GM19468 (cell line): ENCODE data around the gene HPGDS.
"Not testable (repeated sequence)": the region's sequence is repeated elsewhere in the genome, so short reads cannot be mapped to it uniquely, and the experiment has no call there.

ENCODE experiments used
- ATAC-seq: cut with Tn5 transposase; IDR thresholded peaks from one replicate; pipeline ENCODE4 v1.9.1; 2021; ENCODE audit warnings: mild to moderate bottlenecking, moderate library complexity, moderate number of reproducible peaks; ENCODE audit not compliant: unreplicated experiment; ENCODE audit errors: extremely low read depth

Gene HPGDS

GRCh38 chr4:94332983-94333590, 9.5 kb downstream of the HPGDS start:
- ATAC-seq = no peak

- no peak for ATAC-seq
Measured at GRCh38 chr4:94329933-94330332, 12.7 kb downstream of the HPGDS start.

DNA sequence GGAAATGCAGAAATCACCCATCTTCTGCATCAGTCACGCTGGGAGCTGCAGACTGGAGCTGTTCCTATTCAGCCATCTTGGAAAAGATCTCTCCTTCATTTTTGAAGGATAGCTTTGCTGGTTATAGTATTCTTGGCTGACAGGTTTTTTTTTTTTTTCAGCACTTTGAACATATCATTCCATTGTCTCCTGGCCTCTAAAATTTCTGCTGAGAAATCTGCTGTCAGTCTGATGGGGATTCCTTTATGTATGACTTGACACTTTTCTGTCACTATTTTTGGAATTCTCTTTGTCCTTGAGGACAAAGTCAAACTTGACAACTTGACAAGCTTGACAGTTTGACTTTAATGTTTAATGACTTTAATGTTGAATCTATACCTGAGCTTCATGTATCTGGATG, 16.8 kb downstream of the HPGDS start:
- no peak for ATAC-seq

DNA sequence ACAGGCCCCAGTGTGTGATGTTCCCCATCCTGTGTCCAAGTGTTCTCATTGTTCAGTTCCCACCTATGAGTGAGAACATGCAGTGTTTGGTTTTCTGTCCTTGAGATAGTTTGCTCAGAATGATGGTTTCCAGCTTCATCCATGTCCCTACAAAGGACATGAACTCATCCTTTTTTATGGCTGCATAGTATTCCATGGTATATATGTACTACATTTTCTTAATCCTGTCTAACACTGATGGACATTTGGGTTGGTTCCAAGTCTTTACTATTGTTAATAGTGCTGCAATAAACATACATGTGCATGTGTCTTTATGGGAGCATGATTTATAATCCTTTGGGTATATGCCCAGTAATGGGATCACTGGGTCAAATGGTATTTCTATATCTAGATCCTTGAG, 22.7 kb downstream of the HPGDS start:
- ATAC-seq = not testable (repeated sequence)

DNA sequence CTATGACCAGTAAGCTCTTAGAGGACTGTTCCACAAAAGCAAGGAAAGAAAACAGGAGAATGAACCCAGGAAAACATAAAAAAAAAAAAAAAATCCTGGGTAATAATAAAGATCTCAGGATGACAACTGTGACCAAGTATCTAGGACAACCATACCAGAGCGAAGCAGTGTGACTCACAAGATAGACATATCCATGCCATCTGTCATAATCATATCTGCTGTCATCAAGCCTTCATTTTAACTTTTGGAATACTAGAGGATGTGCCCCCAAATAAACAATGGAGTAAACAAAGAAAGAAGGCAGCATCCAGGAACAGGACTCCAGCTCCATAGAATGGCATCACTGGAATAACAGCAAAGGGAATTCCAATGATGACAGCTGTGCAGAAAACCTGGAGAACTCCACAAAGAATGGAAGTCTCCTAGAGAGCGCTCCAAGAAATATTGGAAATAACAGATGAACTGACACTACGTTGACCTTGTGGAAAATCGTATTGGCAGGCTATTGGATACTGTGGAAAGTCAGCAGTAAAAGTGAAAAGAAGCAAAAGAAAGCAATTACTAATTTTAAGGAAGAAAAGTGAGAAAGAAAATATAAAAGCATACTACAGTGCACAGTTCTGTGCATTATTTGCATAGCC, 35.3 kb downstream of the HPGDS start:
- no peak for ATAC-seq

GRCh38 chr4:94306713-94307112, 35.9 kb downstream of the HPGDS start:
- no peak for ATAC-seq

GRCh38 chr4:94305466-94306225, 37.0 kb downstream of the HPGDS start:
- no peak for ATAC-seq

GRCh38 chr4:94304365-94304971, 38.2 kb downstream of the HPGDS start:
- ATAC-seq = no peak

DNA sequence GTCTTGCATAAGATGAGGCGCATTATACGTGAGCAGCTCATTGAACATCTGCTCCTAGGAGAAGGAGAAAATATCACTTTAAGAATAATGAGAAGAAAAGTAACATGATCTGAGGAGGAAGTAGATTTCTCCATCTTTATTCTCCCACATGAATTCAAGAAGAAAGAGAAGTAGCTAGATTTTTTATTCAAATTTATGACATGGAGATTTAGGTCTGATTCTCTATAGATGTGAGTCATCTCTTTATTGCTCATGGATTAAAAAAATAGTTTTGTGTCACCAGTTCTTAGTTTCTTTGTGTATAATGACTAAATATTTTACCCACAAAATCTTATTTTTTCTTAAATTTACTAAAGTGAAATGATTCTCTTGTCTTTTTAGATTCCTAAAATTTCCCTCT, 40.4 kb downstream of the HPGDS start:
- ATAC-seq = no peak

- no peak for ATAC-seq
Measured at GRCh38 chr4:94298725-94299252, 43.8 kb downstream of the HPGDS start.

DNA sequence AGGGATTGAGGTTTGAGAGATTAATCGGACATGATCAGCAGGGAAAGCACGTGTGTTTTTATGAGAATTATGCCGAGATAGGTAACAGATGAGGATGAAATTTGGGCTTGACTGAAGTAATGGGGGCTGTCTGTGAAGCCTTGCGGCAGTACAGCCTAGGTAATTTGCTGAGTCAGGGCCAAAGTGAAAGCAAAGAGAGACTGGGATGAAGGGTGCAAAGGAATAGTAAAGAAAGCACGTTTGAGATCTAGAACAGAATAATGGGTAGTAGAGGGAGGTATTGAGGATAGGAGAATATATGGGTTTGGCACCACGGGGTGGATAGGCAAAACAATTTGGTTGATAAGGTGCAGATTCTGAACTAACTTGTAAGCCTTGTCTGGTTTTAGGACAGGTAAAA, 47.2 kb downstream of the HPGDS start:
- not testable (repeated sequence) for ATAC-seq

DNA sequence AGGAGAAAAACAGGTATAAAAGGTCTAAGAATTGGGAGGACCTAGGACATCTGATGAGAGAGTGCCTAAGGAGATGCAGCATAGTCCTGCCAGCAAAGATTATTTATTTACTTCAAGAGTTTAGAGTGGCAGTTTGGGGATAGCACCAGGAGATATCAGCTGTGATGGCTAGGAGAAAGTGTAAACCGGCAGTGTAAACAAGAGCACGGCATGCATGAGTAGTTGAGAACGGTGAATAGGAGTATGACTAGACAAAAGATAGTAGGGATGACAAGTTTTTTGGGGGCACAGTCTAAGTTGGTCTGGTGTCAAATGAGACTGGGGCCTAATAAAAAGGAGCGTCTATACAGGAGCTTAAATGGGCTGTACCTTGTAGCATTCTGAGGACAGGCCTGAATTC, 48.7 kb downstream of the HPGDS start:
- ATAC-seq = not testable (repeated sequence)

DNA sequence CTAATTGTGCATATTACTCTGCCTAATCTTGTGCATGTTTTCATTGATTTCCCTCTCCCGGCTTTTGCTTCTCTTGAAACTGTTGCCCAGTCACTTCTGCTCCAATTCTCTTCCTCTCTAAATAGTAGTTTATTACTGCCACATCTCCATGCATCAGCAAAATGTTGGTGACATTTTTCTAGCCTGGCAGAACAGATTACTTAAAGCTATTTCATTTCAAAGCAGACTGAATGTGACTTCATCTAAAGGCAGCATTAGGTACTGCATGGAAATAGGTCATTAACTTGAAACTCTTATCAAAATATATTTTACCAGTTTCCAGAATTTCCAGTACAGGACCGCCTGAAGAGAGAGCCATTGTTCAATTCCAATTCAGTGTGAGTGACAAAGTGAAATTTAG, 52.4 kb downstream of the HPGDS start:
- ATAC-seq = no peak

DNA sequence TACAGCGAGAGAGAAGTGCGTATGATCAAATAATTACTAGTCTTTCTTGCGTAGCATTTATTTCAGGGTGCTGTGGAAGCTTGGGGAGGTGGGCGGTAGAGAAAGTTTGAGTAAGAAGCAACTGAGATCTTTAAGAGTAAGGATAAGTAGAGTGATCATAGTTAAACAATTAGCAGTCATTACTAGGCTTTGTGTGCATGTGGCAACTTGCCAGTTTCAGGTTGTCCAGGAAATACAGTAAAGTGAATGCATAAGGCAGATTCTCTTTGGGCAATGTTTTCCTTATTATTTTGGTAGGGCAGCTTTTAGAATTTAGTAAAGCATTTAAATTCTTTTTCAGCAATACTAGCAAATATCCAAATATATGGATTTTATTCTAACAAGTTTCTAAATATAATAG, 57.0 kb downstream of the HPGDS start:
- ATAC-seq = no peak

- ATAC-seq = peak; percentile 53
Measured at GRCh38 chr4:94284889-94285288, 57.7 kb downstream of the HPGDS start.

GRCh38 chr4:94278781-94279180, 63.9 kb downstream of the HPGDS start:
- ATAC-seq = no peak

GRCh38 chr4:94277534-94277933, 65.1 kb downstream of the HPGDS start:
- ATAC-seq = no peak

DNA sequence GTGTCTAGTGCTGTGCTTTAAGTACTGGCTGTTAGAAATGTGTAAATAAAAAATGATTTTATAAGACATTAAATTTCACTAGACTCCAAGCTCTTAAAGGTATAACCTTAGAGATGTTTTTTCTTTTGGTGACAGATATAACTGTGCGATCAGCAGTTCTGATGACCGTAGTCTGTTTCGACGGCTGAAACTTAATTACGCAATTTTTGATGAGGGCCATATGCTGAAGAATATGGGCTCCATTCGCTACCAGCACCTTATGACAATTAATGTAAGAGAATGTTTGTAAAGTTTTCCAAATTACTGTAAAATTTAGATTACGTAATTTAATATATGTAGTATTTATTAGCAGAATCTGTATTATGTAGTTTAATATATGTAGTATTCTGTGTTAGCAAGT, 66.4 kb downstream of the HPGDS start:
- no peak for ATAC-seq

GRCh38 chr4:94274912-94275311, 67.7 kb downstream of the HPGDS start:
- ATAC-seq = no peak

GRCh38 chr4:94271248-94271647, 71.4 kb downstream of the HPGDS start:
- ATAC-seq = no peak

DNA sequence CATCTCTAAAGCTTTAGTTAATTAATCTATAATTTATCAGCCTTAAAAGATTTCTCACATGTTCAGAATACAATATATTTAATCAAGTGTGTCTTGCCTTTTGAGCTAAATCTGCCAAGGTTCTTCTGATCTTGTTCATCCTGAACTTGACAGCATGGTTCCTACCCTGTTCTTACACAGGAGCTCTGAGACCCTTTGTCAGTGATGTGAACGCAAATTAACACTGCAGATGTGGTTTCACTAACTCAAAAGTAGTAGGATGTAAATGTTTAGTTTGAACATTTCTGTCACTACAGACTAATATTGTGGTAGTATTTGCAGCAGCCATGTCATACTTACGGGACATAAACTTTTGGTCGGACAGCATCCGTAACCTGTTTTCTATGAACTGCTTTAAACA, 75.6 kb downstream of the HPGDS start:
- no peak for ATAC-seq
